HEK293 (cell line): ENCODE data around the gene WSCD2.

Experiments
- CTCF ChIA-PET: fragments of 350-600 bp; formaldehyde crosslinking; extraction: SDS; loops from one replicate; lab custom pipeline; 2021; ENCODE audit warnings: antibody characterized with exemption; lab: Yijun Ruan, JAX
- POLR2A ChIA-PET: fragments of 300-600 bp; formaldehyde crosslinking; extraction: SDS; loops from one replicate; lab custom pipeline; 2020; ENCODE audit warnings: antibody characterized with exemption, inconsistent platforms; lab: Yijun Ruan, JAX
- H3K27ac ChIP-seq: fragments of 200-500 bp; sonication (Bioruptor generic); 2 replicates; pipeline ENCODE4 v1.5.1; 2014; ENCODE audit warnings: low read depth, low read length, control low read depth, inconsistent platforms; ENCODE audit errors: extremely low read depth
- H3K36me3 ChIP-seq, 2 experiments: fragments of 200-500 bp in 1 of 2; sonication (Bioruptor generic) in 1 of 2; 1 replicate in 1 of 2; 2 replicates in 1 of 2; pipeline ENCODE4 v1.5.1; 2014 to 2017; ENCODE audit warnings: inconsistent platforms in 2 of 2, low read length in 2 of 2; ENCODE audit not compliant: control insufficient read depth in 2 of 2, insufficient read depth in 1 of 2
- H3K4me1 ChIP-seq: fragments of 200-500 bp; sonication (Bioruptor generic); 2 replicates; pipeline ENCODE4 v1.5.1; 2014; ENCODE audit warnings: mild to moderate bottlenecking, low read length, inconsistent platforms; ENCODE audit not compliant: control insufficient read depth, insufficient read depth
- H3K4me3 ChIP-seq: 2 replicates; pipeline ENCODE4 v1.5.1; 2011; ENCODE audit warnings: low read depth, mild to moderate bottlenecking, control low read depth, low read length, moderate library complexity
- H3K9me3 ChIP-seq: fragments of 200-500 bp; sonication (Bioruptor generic); 2 replicates; pipeline ENCODE4 v1.5.1; 2014; ENCODE audit warnings: low read depth, low read length, inconsistent platforms; ENCODE audit not compliant: control insufficient read depth, insufficient read depth
- EGR2 ChIP-seq: fragments of 450-650 bp; formaldehyde crosslinking; IDR thresholded peaks from 2 replicates; pipeline ENCODE4 v1.5.1; 2016; ENCODE audit warnings: low read depth, missing biosample characterization, missing genetic modification characterization
- GFI1B ChIP-seq: fragments of 450-650 bp; formaldehyde crosslinking; IDR thresholded peaks from 2 replicates; pipeline ENCODE4 v1.5.1; 2016; ENCODE audit warnings: missing biosample characterization, missing genetic modification characterization
- GLI4 ChIP-seq: fragments of 450-650 bp; formaldehyde crosslinking; IDR thresholded peaks from 2 replicates; pipeline ENCODE4 v1.5.1; 2016; ENCODE audit warnings: missing biosample characterization, missing genetic modification characterization
- MZF1 ChIP-seq: fragments of 450-650 bp; formaldehyde crosslinking; IDR thresholded peaks from 2 replicates; pipeline ENCODE4 v1.5.1; 2017; ENCODE audit warnings: missing biosample characterization, missing genetic modification characterization, borderline replicate concordance
- OVOL3 ChIP-seq: fragments of 450-650 bp; formaldehyde crosslinking; IDR thresholded peaks from 2 replicates; pipeline ENCODE4 v1.5.1; 2016; ENCODE audit warnings: missing biosample characterization, missing genetic modification characterization
- REPIN1 ChIP-seq: fragments of 450-650 bp; formaldehyde crosslinking; IDR thresholded peaks from 2 replicates; pipeline ENCODE4 v1.5.1; 2017; ENCODE audit warnings: missing biosample characterization, missing genetic modification characterization, low read depth
- SETDB1 ChIP-seq: IDR thresholded peaks from one replicate; pipeline ENCODE4 v1.6.1; 2017; ENCODE audit warnings: mild to moderate bottlenecking, low read length, moderate library complexity, mixed read lengths; ENCODE audit not compliant: insufficient read length
- TRIM28 ChIP-seq: IDR thresholded peaks from 2 replicates; pipeline ENCODE4 v1.6.1; 2011; ENCODE audit warnings: low read length, control low read depth, borderline replicate concordance
- WT1 ChIP-seq: fragments of 450-650 bp; formaldehyde crosslinking; IDR thresholded peaks from 2 replicates; pipeline ENCODE4 v1.5.1; 2016; ENCODE audit warnings: missing biosample characterization, missing genetic modification characterization
- ZBTB20 ChIP-seq: fragments of 450-650 bp; formaldehyde crosslinking; IDR thresholded peaks from 2 replicates; pipeline ENCODE4 v1.5.1; 2016; ENCODE audit warnings: missing biosample characterization, missing genetic modification characterization
- ZBTB48 ChIP-seq: fragments of 450-650 bp; formaldehyde crosslinking; IDR thresholded peaks from 2 replicates; pipeline ENCODE4 v1.5.1; 2016; ENCODE audit warnings: missing biosample characterization, missing genetic modification characterization
- ZBTB8A ChIP-seq: fragments of 450-650 bp; formaldehyde crosslinking; IDR thresholded peaks from 2 replicates; pipeline ENCODE4 v1.5.1; 2016; ENCODE audit warnings: missing biosample characterization, missing genetic modification characterization
- ZFP3 ChIP-seq: fragments of 450-650 bp; formaldehyde crosslinking; IDR thresholded peaks from 2 replicates; pipeline ENCODE4 v1.5.1; 2016; ENCODE audit warnings: low read depth, missing biosample characterization, missing genetic modification characterization
- ZIC2 ChIP-seq: fragments of 450-650 bp; formaldehyde crosslinking; IDR thresholded peaks from 2 replicates; pipeline ENCODE4 v1.5.1; 2016; ENCODE audit warnings: missing biosample characterization, missing genetic modification characterization
- ZNF146 ChIP-seq: fragments of 450-650 bp; formaldehyde crosslinking; IDR thresholded peaks from 2 replicates; pipeline ENCODE4 v1.5.1; 2016; ENCODE audit warnings: missing biosample characterization, missing genetic modification characterization
- ZNF184 ChIP-seq: fragments of 450-650 bp; IDR thresholded peaks from 2 replicates; pipeline ENCODE4 v1.5.1; 2018; ENCODE audit warnings: missing biosample characterization, mild to moderate bottlenecking, missing genetic modification characterization
- ZNF214 ChIP-seq: fragments of 450-650 bp; formaldehyde crosslinking; IDR thresholded peaks from 2 replicates; pipeline ENCODE4 v1.5.1; 2017; ENCODE audit warnings: missing biosample characterization, mild to moderate bottlenecking, missing genetic modification characterization, borderline replicate concordance
- ZNF37A ChIP-seq: fragments of 450-650 bp; IDR thresholded peaks from 2 replicates; pipeline ENCODE4 v1.5.1; 2018; ENCODE audit warnings: missing biosample characterization, missing genetic modification characterization
- ZNF529 ChIP-seq: fragments of 450-650 bp; formaldehyde crosslinking; IDR thresholded peaks from 2 replicates; pipeline ENCODE4 v1.5.1; 2017; ENCODE audit warnings: missing genetic modification characterization, missing biosample characterization; ENCODE audit not compliant: insufficient replicate concordance
- ZNF558 ChIP-seq: fragments of 450-650 bp; formaldehyde crosslinking; IDR thresholded peaks from 2 replicates; pipeline ENCODE4 v1.5.1; 2016; ENCODE audit warnings: missing biosample characterization, missing genetic modification characterization
- ZNF600 ChIP-seq: fragments of 450-650 bp; formaldehyde crosslinking; IDR thresholded peaks from 2 replicates; pipeline ENCODE4 v1.5.1; 2016; ENCODE audit warnings: missing biosample characterization, missing genetic modification characterization
- ZNF621 ChIP-seq: fragments of 450-650 bp; formaldehyde crosslinking; IDR thresholded peaks from 2 replicates; pipeline ENCODE4 v1.5.1; 2017; ENCODE audit warnings: missing biosample characterization, missing genetic modification characterization
- ZNF670 ChIP-seq: fragments of 450-650 bp; formaldehyde crosslinking; IDR thresholded peaks from 2 replicates; pipeline ENCODE4 v1.5.1; 2016; ENCODE audit warnings: missing biosample characterization, missing genetic modification characterization, low read depth
- TF ChIP-seq, protein P1 (sequence below): IDR thresholded peaks from 2 replicates; pipeline ENCODE4 v1.6.1; 2011; ENCODE audit warnings: mild to moderate bottlenecking, low read depth, low read length, borderline replicate concordance
- TF ChIP-seq, protein P2 (sequence below): fragments of 450-650 bp; formaldehyde crosslinking; IDR thresholded peaks from 2 replicates; pipeline ENCODE4 v1.5.1; 2016; ENCODE audit warnings: missing biosample characterization, missing genetic modification characterization

The WSCD2 gene

DNA sequence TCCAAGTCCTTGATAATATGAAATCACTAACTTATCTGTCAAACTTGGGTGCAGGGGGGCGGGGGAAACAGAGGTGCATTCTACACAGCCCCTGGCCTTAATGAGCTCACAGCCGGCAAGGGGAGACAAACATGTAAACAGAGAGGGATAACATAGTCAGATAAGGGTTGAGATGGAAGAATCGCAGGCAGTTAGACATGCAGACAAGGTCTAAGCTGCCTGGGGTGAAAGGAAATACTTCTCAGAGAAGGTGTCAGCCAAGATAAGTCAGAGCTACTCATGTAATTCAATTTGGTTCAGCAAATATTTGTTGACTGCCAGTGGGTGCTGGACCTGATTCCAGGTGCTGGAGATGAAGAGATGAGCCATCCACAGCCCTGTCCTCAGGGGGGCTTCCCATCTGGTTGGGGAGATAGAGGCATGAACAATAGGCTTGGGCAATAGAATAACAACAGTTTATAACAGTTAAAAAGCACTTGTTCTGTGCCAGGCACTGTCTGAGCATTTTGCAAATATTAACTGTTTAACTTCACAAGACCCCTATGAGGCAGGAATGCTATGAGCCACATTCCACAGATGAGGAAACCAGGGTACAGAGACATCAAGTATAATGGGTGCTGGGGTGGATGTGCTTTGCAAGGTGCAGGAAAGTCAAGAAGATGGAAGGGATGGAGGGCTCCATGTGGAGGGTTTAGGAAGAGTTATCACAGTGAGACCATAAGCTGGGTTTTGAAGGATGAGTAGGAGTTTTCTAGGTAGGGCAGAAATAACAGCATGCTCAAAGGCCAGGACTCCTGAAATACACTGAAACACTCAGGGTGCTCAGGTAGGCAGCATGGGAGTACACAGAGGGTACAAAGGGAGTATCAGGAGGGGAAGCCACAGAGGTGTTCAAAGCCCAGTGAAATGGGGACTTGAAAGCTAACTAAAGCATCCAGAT, 79.0 kb downstream of the WSCD2 start:
- H3K4me1 ChIP-seq = no peaks in the 10 kb centered on the region
- H3K27ac ChIP-seq = no peak overlapping the region
- ChIA-PET CTCF (no interaction called here), POLR2A (no interaction called here)
- H3K9me3 ChIP-seq = no peaks in the 10 kb centered on the region
- H3K4me3 ChIP-seq = no peak overlapping the region
- TF ChIP-seq ZNF529 (tag by site-specific recombination) (no peak), ZNF600 (tag by site-specific recombination) (no peak), ZFP3 (tag by site-specific recombination) (peak; percentile 83), ZBTB8A (tag by site-specific recombination) (no peak), EGR2 (tag by site-specific recombination) (no peak), SETDB1 (no peak)
- no peaks in the 10 kb centered on the region for H3K36me3 ChIP-seq

DNA sequence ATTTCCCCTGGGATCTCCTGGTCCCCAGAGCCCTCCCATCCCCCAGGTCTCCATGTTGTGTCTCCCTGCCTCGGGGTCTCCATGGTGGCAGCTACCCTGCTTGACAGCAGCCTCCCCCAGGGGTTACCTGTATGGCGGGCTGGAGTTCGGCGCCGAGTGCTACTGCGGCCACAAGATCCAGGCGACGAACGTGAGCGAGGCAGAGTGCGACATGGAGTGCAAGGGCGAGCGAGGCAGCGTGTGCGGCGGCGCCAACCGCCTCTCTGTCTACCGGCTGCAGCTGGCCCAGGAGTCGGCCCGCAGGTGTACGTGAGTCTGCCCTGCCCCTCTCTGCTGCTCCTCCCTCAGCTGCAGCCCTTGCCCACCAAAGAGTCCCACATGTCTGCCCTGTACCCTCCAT, 80.9 kb downstream of the WSCD2 start:
- CTCF ChIA-PET = no interaction called here
- POLR2A ChIA-PET = no interaction called here
- no peak overlapping the region for H3K4me3 ChIP-seq
- H3K36me3 ChIP-seq = no peaks in the 10 kb centered on the region
- no peak overlapping the region for H3K27ac ChIP-seq
- no peaks in the 10 kb centered on the region for H3K9me3 ChIP-seq
- no peak for TF ChIP-seq ZNF146 (tag by site-specific recombination)
- no peak for TF ChIP-seq ZNF184 (tag by site-specific recombination)
- TF ChIP-seq TRIM28 = no peak
- no peak for TF ChIP-seq ZNF621
- no peak for TF ChIP-seq ZNF558 (tag by site-specific recombination)
- TF ChIP-seq ZNF670 (tag by site-specific recombination) = no peak
- no peak for TF ChIP-seq GLI4
- TF ChIP-seq ZNF214 (tag by site-specific recombination) = no peak
- TF ChIP-seq, protein P1, sequence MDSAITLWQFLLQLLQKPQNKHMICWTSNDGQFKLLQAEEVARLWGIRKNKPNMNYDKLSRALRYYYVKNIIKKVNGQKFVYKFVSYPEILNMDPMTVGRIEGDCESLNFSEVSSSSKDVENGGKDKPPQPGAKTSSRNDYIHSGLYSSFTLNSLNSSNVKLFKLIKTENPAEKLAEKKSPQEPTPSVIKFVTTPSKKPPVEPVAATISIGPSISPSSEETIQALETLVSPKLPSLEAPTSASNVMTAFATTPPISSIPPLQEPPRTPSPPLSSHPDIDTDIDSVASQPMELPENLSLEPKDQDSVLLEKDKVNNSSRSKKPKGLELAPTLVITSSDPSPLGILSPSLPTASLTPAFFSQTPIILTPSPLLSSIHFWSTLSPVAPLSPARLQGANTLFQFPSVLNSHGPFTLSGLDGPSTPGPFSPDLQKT = no peak
- no peak for TF ChIP-seq REPIN1 (tag by site-specific recombination)
- TF ChIP-seq ZBTB20 (tag by site-specific recombination) = no peak
- TF ChIP-seq, protein P2, sequence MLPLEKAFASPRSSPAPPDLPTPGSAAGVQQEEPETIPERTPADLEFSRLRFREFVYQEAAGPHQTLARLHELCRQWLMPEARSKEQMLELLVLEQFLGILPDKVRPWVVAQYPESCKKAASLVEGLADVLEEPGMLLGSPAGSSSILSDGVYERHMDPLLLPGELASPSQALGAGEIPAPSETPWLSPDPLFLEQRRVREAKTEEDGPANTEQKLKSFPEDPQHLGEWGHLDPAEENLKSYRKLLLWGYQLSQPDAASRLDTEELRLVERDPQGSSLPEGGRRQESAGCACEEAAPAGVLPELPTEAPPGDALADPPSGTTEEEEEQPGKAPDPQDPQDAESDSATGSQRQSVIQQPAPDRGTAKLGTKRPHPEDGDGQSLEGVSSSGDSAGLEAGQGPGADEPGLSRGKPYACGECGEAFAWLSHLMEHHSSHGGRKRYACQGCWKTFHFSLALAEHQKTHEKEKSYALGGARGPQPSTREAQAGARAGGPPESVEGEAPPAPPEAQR (tag by site-specific recombination) = no peak
- TF ChIP-seq WT1 (tag by site-specific recombination) = no peak
- no peak for TF ChIP-seq ZBTB48 (tag by site-specific recombination)
- TF ChIP-seq ZNF37A (tag by site-specific recombination) = no peak
- TF ChIP-seq OVOL3 (tag by site-specific recombination) = no peak
- TF ChIP-seq ZIC2 (tag by site-specific recombination) = no peak
- TF ChIP-seq GFI1B (tag by site-specific recombination) = no peak
- TF ChIP-seq MZF1 (tag by site-specific recombination) = no peak
- H3K4me1 ChIP-seq = no peaks in the 10 kb centered on the region
